ENCODE measurements around the gene ZNF91. TPM values are rescaled to one million over a fixed set of nuclear protein-coding genes. Genes with fewer than 3 reads are reported as not detected.
A peak's percentile ranks its signal among the peaks of the same experiment; 100 is the strongest.

Gene ZNF91
- total RNA-seq: 28.5 TPM

GRCh38 chr19:23395041-23395721 is at the start of gene ZNF91:
Gene ZNF91, minus strand, starts transcription at chr19:23395471. Its CDS starts 117 bp downstream, at chr19:23395354.
- TF ChIP-seq CTCF (IDR thresholded peaks at IDR 0.05): no peak
- H3K4me3 ChIP-seq: peak within 1 kb of the TSS; percentile 90 to 92
- H3K36me3 ChIP-seq: no peaks in the 10 kb centered on the region
- no peaks in the 10 kb centered on the region for H3K27me3 ChIP-seq
- no peaks in the 10 kb centered on the region for H3K9me3 ChIP-seq
- peak within 1 kb of the TSS; percentile 95 to 96 for H3K27ac ChIP-seq
- peak; percentile 94 to 98 for DNase-seq (ENCODE audit: low spot score in 2 of 2)
- H3K4me1 ChIP-seq: peaks cover 10 to 12% of the 10 kb centered on the region in 2 donors
- intact Hi-C loops (cut with DNase I): loop anchor here (2.0 to 10.0 kb wide), 4 partner anchors 122 to 640 kb away; partner anchors contain the start of gene ZNF675

DNA sequence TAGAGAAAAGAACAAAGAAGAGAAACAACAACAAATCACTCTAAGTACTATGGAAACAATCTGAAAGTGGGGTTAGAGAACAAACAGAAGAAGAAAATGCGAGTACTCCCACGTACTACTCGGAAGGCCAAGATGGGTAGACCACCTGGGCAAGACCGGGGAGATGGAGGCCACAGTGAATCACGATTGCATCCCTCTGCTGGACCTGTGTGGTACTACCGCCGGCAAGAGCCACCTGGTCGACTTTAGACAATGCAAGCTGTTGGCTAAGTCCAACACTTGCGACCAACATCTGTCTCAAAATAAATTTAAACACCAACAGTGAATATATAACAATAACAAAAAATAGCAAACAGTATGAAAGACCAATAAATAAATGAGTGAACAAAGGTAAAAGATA is 45.5 kb upstream of the ZNF91 start:
- Histone ChIP-seq H3K4me1 (no peaks in the 10 kb centered on the region), H3K27me3 (no peaks in the 10 kb centered on the region), H3K27ac (no peak overlapping the region), H3K9me3 (peaks cover 0 to 8% of the 10 kb centered on the region in 2 donors), H3K4me3 (no peak overlapping the region), H3K36me3 (no peaks in the 10 kb centered on the region)
- no peak for TF ChIP-seq CTCF (IDR thresholded peaks at IDR 0.05)
- no peak for DNase-seq (ENCODE audit: low spot score in 2 of 2)
- intact Hi-C loops (cut with DNase I): no loop called here

GRCh38 chr19:23440207-23440606 is 44.9 kb upstream of the ZNF91 start:
- Histone ChIP-seq H3K36me3 (no peaks in the 10 kb centered on the region), H3K4me3 (no peak overlapping the region), H3K9me3 (peaks cover 0 to 10% of the 10 kb centered on the region in 2 donors), H3K4me1 (no peaks in the 10 kb centered on the region), H3K27ac (no peak overlapping the region), H3K27me3 (no peaks in the 10 kb centered on the region)
- DNase-seq (ENCODE audit: low spot score in 2 of 2): no peak
- intact Hi-C loops (cut with DNase I): no loop called here
- TF ChIP-seq CTCF (IDR thresholded peaks at IDR 0.05): no peak

- Histone ChIP-seq H3K27ac (no peak overlapping the region), H3K27me3 (no peaks in the 10 kb centered on the region), H3K36me3 (no peaks in the 10 kb centered on the region), H3K4me1 (no peaks in the 10 kb centered on the region), H3K9me3 (peaks cover 0 to 10% of the 10 kb centered on the region in 2 donors), H3K4me3 (no peak overlapping the region)
- DNase-seq (ENCODE audit: low spot score in 2 of 2): no peak
- intact Hi-C loops (cut with DNase I): loop anchor here (10.0 kb wide), 1 partner anchor 265 kb away; no protein-coding TSS in a partner anchor
- TF ChIP-seq CTCF (IDR thresholded peaks at IDR 0.05): no peak
These were observed 44.4 kb upstream of the ZNF91 start for GRCh38 chr19:23439623-23440022.

- intact Hi-C loops (cut with DNase I): loop anchor here (10.0 kb wide), 1 partner anchor 263 kb away; no protein-coding TSS in a partner anchor
- Histone ChIP-seq H3K9me3 (peaks cover 0 to 10% of the 10 kb centered on the region in 2 donors), H3K27me3 (no peaks in the 10 kb centered on the region), H3K4me3 (no peak overlapping the region), H3K27ac (no peak overlapping the region), H3K36me3 (no peaks in the 10 kb centered on the region), H3K4me1 (no peaks in the 10 kb centered on the region)
- TF ChIP-seq CTCF (IDR thresholded peaks at IDR 0.05): no peak
- DNase-seq (ENCODE audit: low spot score in 2 of 2): no peak
These were observed 42.6 kb upstream of the ZNF91 start for GRCh38 chr19:23437901-23438300.

All from ascending aorta (tissue), 2 donors.